Prostate gland (tissue), 2 donors: Measurements from ENCODE around the gene OGDHL. TPM values are rescaled to one million over a fixed set of nuclear protein-coding genes. Genes with fewer than 3 reads are reported as not detected.

Experiments
- DNase-seq: peaks from one replicate; pipeline ENCODE4 v3.0.0-alpha.2; 2019; ENCODE audit warnings: low spot score
- H3K27ac ChIP-seq, 2 donors: fragments of 200-600 bp; sonication (generic); 2 replicates each; pipeline ENCODE4 v1.5.1; 2017 to 2019
- H3K27me3 ChIP-seq: fragments of 200-600 bp; sonication (generic); replicated peaks from 2 replicates; pipeline ENCODE4 v1.5.1; 2019; ENCODE audit not compliant: insufficient read depth
- H3K36me3 ChIP-seq, 2 donors: fragments of 200-600 bp; sonication (generic); 1 replicate in 1 of 2; 2 replicates in 1 of 2; pipeline versions ENCODE4 v1.5.1 to v1.8.1; 2017 to 2019
- H3K4me1 ChIP-seq: fragments of 200-600 bp; sonication (generic); replicated peaks from 2 replicates; pipeline ENCODE4 v1.5.1; 2019
- H3K4me3 ChIP-seq, 2 donors: fragments of 200-600 bp; sonication (generic); 2 replicates each; pipeline ENCODE4 v1.5.1; 2017 to 2019
- H3K9me3 ChIP-seq: fragments of 200-600 bp; sonication (generic); 2 replicates; pipeline ENCODE4 v1.5.1; 2017
- CTCF ChIP-seq, 4 experiments: fragments of 200-600 bp in 2 of 4; fragments of 450-650 bp in 2 of 4; sonication (generic) in 2 of 4; IDR thresholded peaks; 1 replicate in 3 of 4; 2 replicates in 1 of 4; pipeline ENCODE4 v1.5.1; 2016 to 2019; ENCODE audit warnings: antibody characterized with exemption in 4 of 4, mild to moderate bottlenecking in 2 of 4, moderate library complexity in 2 of 4
- POLR2A ChIP-seq: fragments of 450-650 bp; IDR thresholded peaks from one replicate; pipeline ENCODE4 v1.6.1; 2016; ENCODE audit warnings: antibody characterized with exemption, mild to moderate bottlenecking
- POLR2AphosphoS5 ChIP-seq: sonication (generic); formaldehyde crosslinking; IDR thresholded peaks from one replicate; pipeline ENCODE4 v1.6.1; 2017; ENCODE audit warnings: antibody characterized with exemption
- WGBS: methylation state at CpG from one replicate; pipeline ENCODE4 v1.1.5; 2018; 5-methylcytosine and 5-hydroxymethylcytosine counted together
- intact Hi-C: fragments of 100-400 bp; cut with DNase I; formaldehyde crosslinking; loops from one replicate; pipeline ENCODE4 v1.14.2; 2022
- total RNA-seq, 2 donors: library from RNA; depleted of rRNA; stranded (reverse); fragments of >200 nt; gene quantifications; one replicate each; pipeline ENCODE4 v1.1.0, GENCODE V29; 2016

The OGDHL gene
- 1 to 10 TPM; 3.3 to 8.5 TPM for total RNA-seq

GRCh38 chr10:49761789-49762565 is at the start of gene OGDHL:
OGDHL (minus strand) TSS chr10:49762323; CDS start chr10:49758592, 3,731 bp downstream.
- Histone ChIP-seq H3K4me1 (no peaks in the 10 kb centered on the region), H3K27ac (no peak within 1 kb of the TSS), H3K27me3 (no peaks in the 10 kb centered on the region), H3K36me3 (no peaks in the 10 kb centered on the region), H3K4me3 (peak within 1 kb of the TSS; percentile 51 to 57), H3K9me3 (no peaks in the 10 kb centered on the region)
- peak; percentile 68 for DNase-seq
- intact Hi-C loops, result no loop called here
- WGBS, result under 1% methylated on average over 50 of the region's 81 CpGs
- TF ChIP-seq POLR2AphosphoS5 (peak; percentile 47), POLR2A (no peak)

DNA sequence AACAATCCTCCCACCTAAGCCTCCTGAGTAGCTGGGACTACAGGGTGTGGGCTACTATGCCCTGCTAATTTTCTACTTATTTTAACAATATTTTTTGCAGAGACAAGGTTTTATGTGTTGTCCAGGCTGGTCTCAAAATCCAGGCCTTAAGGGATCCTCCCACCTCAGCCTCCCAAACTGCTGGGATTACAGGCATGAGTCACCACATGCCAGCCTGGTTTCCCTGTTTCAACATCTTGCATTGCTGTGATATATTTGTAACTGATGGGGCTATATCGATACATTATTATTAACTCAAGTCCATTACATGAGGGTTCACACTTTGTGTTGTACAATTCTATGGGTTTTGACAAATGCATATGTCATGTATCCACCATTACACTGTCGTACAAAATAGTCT is 41.9 kb upstream of the OGDHL start:
- intact Hi-C loops, result no loop called here
- no peaks in the 10 kb centered on the region for H3K4me1 ChIP-seq
- no peak for DNase-seq
- H3K9me3 ChIP-seq, result no peaks in the 10 kb centered on the region
- H3K36me3 ChIP-seq, result no peaks in the 10 kb centered on the region
- no peaks in the 10 kb centered on the region for H3K27me3 ChIP-seq
- 96% methylated on average over 2 of the region's 2 CpGs for WGBS
- TF ChIP-seq POLR2A, result no peak
- TF ChIP-seq POLR2AphosphoS5, result no peak
- no peak for TF ChIP-seq CTCF (IDR thresholded peaks at IDR 0.05)
- no peak overlapping the region for H3K27ac ChIP-seq
- no peak overlapping the region for H3K4me3 ChIP-seq

GRCh38 chr10:49798275-49798674 is 36.2 kb upstream of the OGDHL start:
- intact Hi-C loops, result no loop called here
- WGBS, result 74% methylated on average over 4 of the region's 4 CpGs

GRCh38 chr10:49791100-49791499 is 29.0 kb upstream of the OGDHL start:
- 72% methylated on average over 5 of the region's 5 CpGs for WGBS
- Histone ChIP-seq H3K36me3 (no peaks in the 10 kb centered on the region), H3K27ac (no peak overlapping the region), H3K27me3 (no peaks in the 10 kb centered on the region), H3K4me1 (no peaks in the 10 kb centered on the region), H3K4me3 (no peak overlapping the region), H3K9me3 (no peaks in the 10 kb centered on the region)
- no peak for DNase-seq
- intact Hi-C loops, result no loop called here
- no peak for TF ChIP-seq CTCF (IDR thresholded peaks at IDR 0.05)

More at GRCh38 chr10:49798275-49798674, 36.2 kb upstream of the OGDHL start:
- H3K9me3 ChIP-seq, result no peaks in the 10 kb centered on the region
- no peak overlapping the region for H3K4me3 ChIP-seq
- no peak for DNase-seq
- no peaks in the 10 kb centered on the region for H3K27me3 ChIP-seq
- no peak overlapping the region for H3K27ac ChIP-seq
- no peaks in the 10 kb centered on the region for H3K36me3 ChIP-seq
- TF ChIP-seq CTCF (IDR thresholded peaks at IDR 0.05), result no peak
- TF ChIP-seq POLR2A, result no peak
- no peak for TF ChIP-seq POLR2AphosphoS5
- H3K4me1 ChIP-seq, result no peaks in the 10 kb centered on the region

DNA sequence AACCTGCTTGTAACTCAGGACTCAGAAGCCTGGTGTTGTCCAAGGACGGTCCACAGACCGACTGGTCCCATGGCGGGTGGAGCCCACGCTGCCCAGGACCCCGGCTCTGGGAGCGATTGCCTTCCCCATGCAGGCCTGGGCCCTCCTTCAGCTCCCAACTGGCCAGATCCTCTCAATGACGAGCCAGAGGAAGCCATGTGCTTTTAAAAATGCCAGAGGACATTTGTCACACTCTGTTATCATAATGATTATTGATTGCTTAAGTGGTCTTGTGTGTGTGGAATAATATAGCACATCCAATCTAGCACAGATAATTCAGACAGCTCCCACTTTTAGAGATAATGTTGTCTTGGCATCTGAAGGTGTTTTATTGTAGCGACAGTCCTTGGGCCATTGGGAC is 22.6 kb upstream of the OGDHL start:
- DNase-seq, result no peak
- no peak overlapping the region for H3K27ac ChIP-seq
- H3K27me3 ChIP-seq, result no peaks in the 10 kb centered on the region
- 66% methylated on average over 8 of the region's 8 CpGs for WGBS
- H3K36me3 ChIP-seq, result no peaks in the 10 kb centered on the region
- TF ChIP-seq POLR2AphosphoS5 (no peak), POLR2A (no peak), CTCF (IDR thresholded peaks at IDR 0.05) (no peak)
- H3K4me3 ChIP-seq, result no peak overlapping the region
- intact Hi-C loops, result no loop called here
- no peaks in the 10 kb centered on the region for H3K9me3 ChIP-seq
- no peaks in the 10 kb centered on the region for H3K4me1 ChIP-seq
